H9 (cell line): ENCODE measurements around the gene RET. TPM values are rescaled to one million over a fixed set of nuclear protein-coding genes. Genes with fewer than 3 reads are reported as not detected.

Source experiments
- DNase-seq: peaks from one replicate; pipeline ENCODE4 v3.0.0-alpha.2; 2017
- H2AFZ ChIP-seq: one replicate; pipeline ENCODE4 v1.6.1; 2013; ENCODE audit warnings: mild to moderate bottlenecking, low read length, control low read depth, moderate library complexity
- H2AK5ac ChIP-seq: 2 replicates; pipeline ENCODE4 v1.6.1; 2013; ENCODE audit warnings: low read length, control low read depth, mixed read lengths; ENCODE audit not compliant: insufficient read length
- H2BK120ac ChIP-seq: one replicate; pipeline ENCODE4 v1.6.1; 2013; ENCODE audit warnings: low read depth, mild to moderate bottlenecking, low read length, control low read depth, inconsistent platforms; ENCODE audit not compliant: poor library complexity, severe bottlenecking
- H2BK12ac ChIP-seq: 2 replicates; pipeline ENCODE4 v1.6.1; 2013; ENCODE audit warnings: low read length, control low read depth, mixed read lengths, low read depth; ENCODE audit not compliant: insufficient read length
- H2BK15ac ChIP-seq: 2 replicates; pipeline ENCODE4 v1.6.1; 2013; ENCODE audit warnings: low read depth, low read length, control low read depth
- H2BK20ac ChIP-seq: one replicate; pipeline ENCODE4 v1.6.1; 2013; ENCODE audit warnings: low read depth, mild to moderate bottlenecking, low read length, control low read depth, inconsistent platforms; ENCODE audit not compliant: poor library complexity, severe bottlenecking
- H2BK5ac ChIP-seq: 2 replicates; pipeline ENCODE4 v1.6.1; 2013; ENCODE audit warnings: low read length, control low read depth, mixed read lengths; ENCODE audit not compliant: insufficient read length
- H3K14ac ChIP-seq: 2 replicates; pipeline ENCODE4 v1.6.1; 2013; ENCODE audit warnings: low read length, control low read depth; ENCODE audit not compliant: insufficient read depth
- H3K18ac ChIP-seq: 2 replicates; pipeline ENCODE4 v1.6.1; 2013; ENCODE audit warnings: low read depth, mild to moderate bottlenecking, mixed read lengths, low read length, control low read depth; ENCODE audit not compliant: insufficient read length
- H3K23ac ChIP-seq: 2 replicates; pipeline ENCODE4 v1.6.1; 2013; ENCODE audit warnings: low read length, control low read depth, mixed read lengths, low read depth; ENCODE audit not compliant: insufficient read length
- H3K23me2 ChIP-seq: 2 replicates; pipeline ENCODE4 v1.6.1; 2013; ENCODE audit warnings: low read depth, mild to moderate bottlenecking, mixed read lengths, low read length, control low read depth; ENCODE audit not compliant: insufficient read length, poor library complexity, severe bottlenecking
- H3K27ac ChIP-seq: 2 replicates; pipeline ENCODE4 v1.5.1; 2013; ENCODE audit warnings: low read length, control low read depth, mixed read lengths, low read depth; ENCODE audit not compliant: insufficient read length
- H3K27me3 ChIP-seq: 2 replicates; pipeline ENCODE4 v1.6.1; 2013; ENCODE audit warnings: low read length, control low read depth, inconsistent platforms; ENCODE audit not compliant: insufficient read depth
- H3K4ac ChIP-seq: 2 replicates; pipeline ENCODE4 v1.6.1; 2013; ENCODE audit warnings: low read depth, mild to moderate bottlenecking, control low read depth, inconsistent platforms, low read length, moderate library complexity
- H3K4me1 ChIP-seq: 2 replicates; pipeline ENCODE4 v1.6.1; 2013; ENCODE audit warnings: low read length, control low read depth, inconsistent platforms; ENCODE audit not compliant: insufficient read depth
- H3K4me2 ChIP-seq: 2 replicates; pipeline ENCODE4 v1.6.1; 2013; ENCODE audit warnings: low read length, control low read depth, mixed read lengths; ENCODE audit not compliant: insufficient read length, insufficient read depth
- H3K56ac ChIP-seq: 2 replicates; pipeline ENCODE4 v1.6.1; 2013; ENCODE audit warnings: low read depth, mild to moderate bottlenecking, mixed read lengths, low read length, control low read depth; ENCODE audit not compliant: insufficient read length
- H3K79me1 ChIP-seq: 2 replicates; pipeline ENCODE4 v1.6.1; 2013; ENCODE audit warnings: low read depth, mild to moderate bottlenecking, moderate library complexity, low read length, control low read depth, inconsistent platforms; ENCODE audit not compliant: insufficient read depth, poor library complexity, severe bottlenecking
- H3K79me2 ChIP-seq: 2 replicates; pipeline ENCODE4 v1.6.1; 2013; ENCODE audit warnings: low read length, control low read depth, inconsistent platforms; ENCODE audit not compliant: insufficient read depth
- H3K9ac ChIP-seq: 2 replicates; pipeline ENCODE4 v1.6.1; 2013; ENCODE audit warnings: low read length, control low read depth, mixed read lengths; ENCODE audit not compliant: insufficient read length; ENCODE audit errors: extremely low read depth
- H3K9me3 ChIP-seq: one replicate; pipeline ENCODE4 v1.6.1; 2013; ENCODE audit warnings: low read depth, low read length, inconsistent platforms; ENCODE audit not compliant: control insufficient read depth
- H3T11ph ChIP-seq: one replicate; pipeline ENCODE4 v1.6.1; 2013; ENCODE audit warnings: mild to moderate bottlenecking, low read length, control low read depth, inconsistent platforms
- H4K20me1 ChIP-seq: one replicate; pipeline ENCODE4 v1.6.1; 2013; ENCODE audit not compliant: control insufficient read depth, insufficient read length, insufficient read depth
- H4K5ac ChIP-seq: 2 replicates; pipeline ENCODE4 v1.6.1; 2013; ENCODE audit warnings: low read depth, mild to moderate bottlenecking, mixed read lengths, low read length, control low read depth; ENCODE audit not compliant: insufficient read length
- H4K8ac ChIP-seq: replicated peaks from 2 replicates; pipeline ENCODE4 v1.6.1; 2013; ENCODE audit warnings: low read length, control low read depth, mixed read lengths, low read depth; ENCODE audit not compliant: insufficient read length
- H4K91ac ChIP-seq: 2 replicates; pipeline ENCODE4 v1.6.1; 2013; ENCODE audit warnings: low read depth, mild to moderate bottlenecking, moderate library complexity, mixed read lengths, low read length, control low read depth; ENCODE audit not compliant: insufficient read length
- H3K27ac Mint-ChIP-seq, 3 experiments: 2 replicates in 2 of 3; 3 replicates in 1 of 3; pipeline ENCODE4 v1.8.0; 2020 to 2021; ENCODE audit warnings: mixed read lengths in 3 of 3, mild to moderate bottlenecking in 1 of 3, moderate library complexity in 1 of 3
- H3K27me3 Mint-ChIP-seq: 2 replicates; pipeline ENCODE4 v1.8.0; 2021; ENCODE audit warnings: low read depth, mild to moderate bottlenecking, moderate library complexity, mixed read lengths
- H3K36me3 Mint-ChIP-seq, 3 experiments: 2 replicates in 2 of 3; 3 replicates in 1 of 3; pipeline ENCODE4 v1.8.0; 2020 to 2021; ENCODE audit warnings: low read depth in 3 of 3, mixed read lengths in 3 of 3; ENCODE audit not compliant: insufficient read depth in 1 of 3
- H3K4me1 Mint-ChIP-seq, 2 experiments: 2 replicates each; pipeline ENCODE4 v1.8.0; 2020; ENCODE audit warnings: mixed read lengths in 2 of 2
- H3K4me3 Mint-ChIP-seq, 2 experiments: 2 replicates in 1 of 2; 3 replicates in 1 of 2; pipeline ENCODE4 v1.8.0; 2020 to 2021; ENCODE audit warnings: mild to moderate bottlenecking in 2 of 2, mixed read lengths in 2 of 2, moderate library complexity in 1 of 2
- H3K9me3 Mint-ChIP-seq, 2 experiments: 2 replicates in 1 of 2; 3 replicates in 1 of 2; pipeline ENCODE4 v1.8.0; 2020; ENCODE audit warnings: mild to moderate bottlenecking in 2 of 2, mixed read lengths in 2 of 2, moderate library complexity in 1 of 2
- CTCF ChIP-seq: fragments of 200-600 bp; sonication (generic); conservative IDR thresholded peaks from 3 replicates; pipeline ENCODE4 v1.8.0; 2021; ENCODE audit warnings: antibody characterized with exemption, mild to moderate bottlenecking
- WGBS: extraction: QIAGEN DNeasy Blood & Tissue Kit; methylation state at CpG from one replicate; pipeline ENCODE4 v1.1.7; 2013; ENCODE audit warnings: missing lambda C conversion rate, low lambda C conversion rate, mixed read lengths; ENCODE audit not compliant: insufficient read length; ENCODE audit errors: extremely low coverage; 5-methylcytosine and 5-hydroxymethylcytosine counted together
- total RNA-seq: library from RNA; stranded (reverse); gene quantifications from 2 replicates; pipeline ENCODE4 v1.2.1, GENCODE V29; 2021

The RET gene
- total RNA-seq, 1 experiment from 2014 or later: 12.2 TPM

DNA sequence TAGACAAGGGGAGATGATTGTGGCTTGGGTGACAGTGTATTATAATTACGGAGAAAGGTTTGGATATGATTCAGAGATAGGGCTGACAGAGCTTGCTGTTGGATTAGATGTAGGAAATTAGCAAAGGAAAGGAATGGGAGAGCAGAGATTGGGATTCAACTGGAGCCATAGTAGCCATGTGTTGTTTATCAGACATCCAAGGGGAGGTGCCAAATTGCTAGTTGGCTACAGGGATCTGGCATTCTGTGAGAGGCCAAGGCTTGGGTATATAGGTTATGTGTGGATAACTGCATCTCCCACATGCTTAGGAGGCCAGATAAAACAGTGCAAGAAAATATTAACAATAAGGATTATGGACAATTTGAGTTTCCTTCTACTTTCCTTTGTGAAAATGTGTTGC is 96.3 kb downstream of the RET start:
- no peaks in the 10 kb centered on the region for H3K79me2 ChIP-seq
- no peak overlapping the region for H4K5ac ChIP-seq
- no peak overlapping the region for H2BK12ac ChIP-seq
- Mint-ChIP-seq H3K9me3 (no peaks in the 10 kb centered on the region), H3K27me3 (no peaks in the 10 kb centered on the region), H3K27ac (no peak overlapping the region), H3K36me3 (peaks cover 2 to 13% (median 9%) of the 10 kb centered on the region in 3 experiments; a peak in 4 of 7 replicates), H3K4me1 (peaks cover 6 to 7% of the 10 kb centered on the region in 2 experiments; a peak in 2 of 4 replicates), H3K4me3 (no peak overlapping the region)
- no peak overlapping the region for H3T11ph ChIP-seq
- H3K56ac ChIP-seq: no peak overlapping the region
- no peak overlapping the region for H3K14ac ChIP-seq
- no peak overlapping the region for H3K23ac ChIP-seq
- H4K20me1 ChIP-seq: no peaks in the 10 kb centered on the region
- H2AK5ac ChIP-seq: no peak overlapping the region
- H3K27me3 ChIP-seq: no peaks in the 10 kb centered on the region
- H2BK15ac ChIP-seq: no peak overlapping the region
- H3K4me1 ChIP-seq: no peaks in the 10 kb centered on the region
- H3K18ac ChIP-seq: no peak overlapping the region
- no peak overlapping the region for H2BK5ac ChIP-seq
- H3K4me2 ChIP-seq: no peak overlapping the region
- TF ChIP-seq CTCF: no peak
- H4K91ac ChIP-seq: no peak overlapping the region
- no peak for DNase-seq
- no CpG with 5 or more reads among the region's 1 CpG for WGBS
- no peaks in the 10 kb centered on the region for H3K79me1 ChIP-seq
- no peak overlapping the region for H3K4ac ChIP-seq
- no peaks in the 10 kb centered on the region for H3K23me2 ChIP-seq
- H2AFZ ChIP-seq: no peak overlapping the region
- H2BK20ac ChIP-seq: no peak overlapping the region
- H3K27ac ChIP-seq: no peak overlapping the region
- no peaks in the 10 kb centered on the region for H3K9me3 ChIP-seq
- no peak overlapping the region for H3K9ac ChIP-seq
- no peak overlapping the region for H4K8ac ChIP-seq
- H2BK120ac ChIP-seq: no peak overlapping the region
